Measurements from ENCODE around the gene GARNL3. TPM values are rescaled to one million over a fixed set of nuclear protein-coding genes. Genes with fewer than 3 reads are reported as not detected.

Gene GARNL3
- total RNA-seq, 2 donors from 2014 or later = 34.2 to 34.4 TPM

GRCh38 chr9:127277770-127278169 is 13.2 kb downstream of the GARNL3 start:
- no peak for DNase-seq (ENCODE audit: low spot score)
- Histone ChIP-seq H3K27me3 (replicated peaks; ENCODE audit: insufficient read depth) (no peaks in the 10 kb centered on the region), H3K4me1 (replicated peaks) (no peaks in the 10 kb centered on the region), H3K9me3 (no peaks in the 10 kb centered on the region), H3K4me3 (no peak overlapping the region), H3K27ac (no peak overlapping the region), H3K36me3 (no peaks in the 10 kb centered on the region)
- no peak for TF ChIP-seq POLR2A (IDR thresholded peaks at IDR 0.05)
- TF ChIP-seq POLR2AphosphoS5 (IDR thresholded peaks at IDR 0.05) = no peak
- TF ChIP-seq CTCF (IDR thresholded peaks at IDR 0.05) = no peak
- 100% methylated on average over 1 of the region's 1 CpG for WGBS
- intact Hi-C loops (cut with DNase I) = no loop called here

- DNase-seq (ENCODE audit: low spot score) = no peak
- no peaks in the 10 kb centered on the region for H3K36me3 ChIP-seq
- no peak for TF ChIP-seq POLR2A (IDR thresholded peaks at IDR 0.05)
- TF ChIP-seq POLR2AphosphoS5 (IDR thresholded peaks at IDR 0.05) = no peak
- TF ChIP-seq CTCF (IDR thresholded peaks at IDR 0.05) = no peak
- intact Hi-C loops (cut with DNase I) = no loop called here
- 97% methylated on average over 2 of the region's 2 CpGs for WGBS
- no peaks in the 10 kb centered on the region for H3K4me1 ChIP-seq (replicated peaks)
- H3K27me3 ChIP-seq (replicated peaks; ENCODE audit: insufficient read depth) = no peaks in the 10 kb centered on the region
- H3K27ac ChIP-seq = no peak overlapping the region
- no peak overlapping the region for H3K4me3 ChIP-seq
- H3K9me3 ChIP-seq = no peaks in the 10 kb centered on the region
Observed at GRCh38 chr9:127278372-127278771, 13.8 kb downstream of the GARNL3 start.

DNA sequence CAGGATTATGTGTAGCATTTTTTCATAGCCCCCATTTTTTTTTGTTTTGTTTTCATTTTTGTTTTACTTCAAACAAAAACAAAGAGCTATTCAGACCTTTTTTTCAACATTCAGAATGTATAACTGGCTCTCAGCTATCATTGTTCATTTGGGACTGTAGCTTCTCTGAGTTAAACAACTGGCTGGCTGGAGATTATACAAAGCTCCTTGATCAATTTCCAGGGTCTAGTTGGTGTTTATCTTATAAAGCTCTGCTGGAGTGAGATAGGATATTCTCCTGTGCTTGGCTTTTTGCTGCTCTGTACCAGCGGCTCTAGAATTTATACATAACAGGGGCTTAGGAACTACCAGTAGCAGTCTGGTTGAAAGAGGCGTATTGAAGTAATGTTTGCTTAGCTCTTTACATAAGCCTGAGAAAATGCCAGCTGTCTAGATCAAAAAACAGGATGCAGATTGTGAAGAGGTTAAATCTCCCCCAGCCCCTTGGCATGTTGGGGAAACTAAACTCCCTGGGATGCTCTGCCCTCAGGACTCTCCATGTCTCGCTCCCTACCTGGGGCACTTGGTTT is 15.2 kb downstream of the GARNL3 start:
- no peak overlapping the region for H3K27ac ChIP-seq
- H3K4me1 ChIP-seq (replicated peaks) = no peaks in the 10 kb centered on the region
- no peaks in the 10 kb centered on the region for H3K27me3 ChIP-seq (replicated peaks; ENCODE audit: insufficient read depth)
- TF ChIP-seq CTCF (IDR thresholded peaks at IDR 0.05) (no peak), POLR2A (IDR thresholded peaks at IDR 0.05) (no peak), POLR2AphosphoS5 (IDR thresholded peaks at IDR 0.05) (no peak)
- H3K4me3 ChIP-seq = no peak overlapping the region
- 81% methylated on average over 3 of the region's 3 CpGs for WGBS
- intact Hi-C loops (cut with DNase I) = no loop called here
- H3K9me3 ChIP-seq = no peaks in the 10 kb centered on the region
- DNase-seq (ENCODE audit: low spot score) = no peak
- H3K36me3 ChIP-seq = no peaks in the 10 kb centered on the region

DNA sequence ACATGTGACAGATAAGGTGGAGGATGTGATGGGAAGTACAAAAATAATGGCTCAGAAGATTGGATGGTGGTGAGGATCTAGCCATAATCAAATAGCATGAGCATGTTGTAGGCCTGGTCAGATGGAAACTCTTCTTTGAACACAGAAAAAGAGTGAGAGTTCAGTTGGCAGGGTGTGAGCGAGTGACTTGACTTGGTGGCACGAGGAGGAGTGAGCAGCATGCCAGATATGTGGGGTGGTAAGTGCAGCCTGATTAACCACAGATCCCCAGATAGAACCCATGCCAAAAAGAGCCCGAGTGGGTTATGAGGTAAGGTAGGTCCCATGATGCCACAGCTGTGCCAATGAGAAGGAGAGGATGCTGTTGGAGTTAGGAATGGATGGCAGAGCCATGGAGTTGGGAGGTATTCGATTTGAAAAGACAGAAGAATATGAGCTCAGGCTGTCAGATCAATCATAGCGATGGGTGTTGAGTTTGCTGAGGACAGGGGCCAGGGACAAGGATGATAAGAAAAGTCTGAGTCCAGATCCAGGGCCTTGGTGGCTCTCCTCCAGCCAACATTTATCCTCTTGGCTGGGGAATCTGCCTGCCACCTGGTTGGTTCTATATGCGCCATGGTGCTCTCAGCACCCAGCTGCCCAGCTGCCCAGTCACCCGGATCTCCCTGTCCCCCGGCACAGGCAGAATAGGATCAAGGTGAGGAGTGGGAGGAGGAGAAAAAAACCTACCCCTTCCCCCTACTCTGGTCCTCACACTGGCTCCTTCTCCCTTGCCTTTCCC is 16.5 kb downstream of the GARNL3 start:
- Histone ChIP-seq H3K27me3 (replicated peaks; ENCODE audit: insufficient read depth) (no peaks in the 10 kb centered on the region), H3K4me1 (replicated peaks) (no peaks in the 10 kb centered on the region), H3K9me3 (no peaks in the 10 kb centered on the region), H3K27ac (no peak overlapping the region), H3K36me3 (no peaks in the 10 kb centered on the region), H3K4me3 (no peak overlapping the region)
- TF ChIP-seq POLR2AphosphoS5 (IDR thresholded peaks at IDR 0.05) = no peak
- intact Hi-C loops (cut with DNase I) = no loop called here
- WGBS = 89% methylated on average over 8 of the region's 8 CpGs
- DNase-seq (ENCODE audit: low spot score) = no peak

DNA sequence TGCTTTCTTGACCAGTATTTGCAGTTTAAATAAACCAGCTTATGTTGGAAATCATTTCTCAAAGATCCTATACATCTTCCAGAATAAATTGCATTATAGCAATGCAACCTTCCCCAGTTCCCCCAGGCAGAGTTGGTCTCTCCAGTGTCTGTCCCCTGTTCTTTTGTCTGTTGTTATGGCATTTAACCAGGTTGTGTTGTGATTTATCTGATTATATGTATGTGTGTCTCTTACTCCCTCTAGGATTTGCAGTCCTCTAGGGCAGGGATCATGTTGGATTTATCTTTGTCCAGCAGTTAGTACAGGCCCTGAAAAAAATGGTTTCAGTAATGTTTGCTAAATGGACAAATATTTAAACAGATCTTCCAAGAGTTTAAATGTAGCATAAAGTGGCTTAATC is 17.3 kb downstream of the GARNL3 start:
- intact Hi-C loops (cut with DNase I) = no loop called here
- Histone ChIP-seq H3K27ac (no peak overlapping the region), H3K36me3 (no peaks in the 10 kb centered on the region), H3K9me3 (no peaks in the 10 kb centered on the region), H3K27me3 (replicated peaks; ENCODE audit: insufficient read depth) (no peaks in the 10 kb centered on the region), H3K4me1 (replicated peaks) (no peaks in the 10 kb centered on the region), H3K4me3 (no peak overlapping the region)
- DNase-seq (ENCODE audit: low spot score) = no peak
- TF ChIP-seq CTCF (IDR thresholded peaks at IDR 0.05) = no peak
